IMR-90 (cell line): ENCODE results near the gene FBXL5. TPM values are rescaled to one million over a fixed set of nuclear protein-coding genes. Genes with fewer than 3 reads are reported as not detected.

Experiments used
- ATAC-seq: fragments of 200-7000 bp; cut with Tn5 transposase; 2 replicates; pipeline ENCODE4 v1.9.1; 2020; ENCODE audit warnings: low read depth, mild to moderate bottlenecking, moderate library complexity
- BruUV-seq: library from RNA; stranded (reverse); fragments of 400-500 nt; replicated peaks from 2 replicates; lab custom pipeline; 2021; lab: Mats Ljungman, UMichigan
- CTCF ChIA-PET: fragments of 300-600 bp; formaldehyde crosslinking; extraction: SDS; loops from one replicate; lab custom pipeline; 2021; ENCODE audit warnings: antibody characterized with exemption; lab: Yijun Ruan, JAX
- POLR2A ChIA-PET: fragments of 300-600 bp; sonication (Branson Sonifier 250); formaldehyde crosslinking; loops from one replicate; lab custom pipeline; 2022; ENCODE audit warnings: antibody characterized with exemption; ENCODE audit not compliant: unreplicated experiment; lab: Charles Lee
- DNase-seq: peaks from one replicate; pipeline ENCODE4 v3.0.0; 2013
- H2AFZ ChIP-seq: replicated peaks from 2 replicates; pipeline ENCODE3; 2013; ENCODE audit warnings: low read length, mild to moderate bottlenecking; ENCODE audit not compliant: poor library complexity
- H2AK5ac ChIP-seq: 2 replicates; pipeline ENCODE4 v1.6.1; 2013; ENCODE audit warnings: low read depth, low read length, inconsistent platforms
- H2AK9ac ChIP-seq: replicated peaks from 2 replicates; pipeline ENCODE3; 2013; ENCODE audit warnings: mild to moderate bottlenecking, low read depth, low read length, moderate library complexity; ENCODE audit not compliant: poor library complexity
- H2BK120ac ChIP-seq: 2 replicates; pipeline ENCODE4 v1.6.1; 2013; ENCODE audit warnings: low read depth, low read length, inconsistent platforms
- H2BK15ac ChIP-seq: 3 replicates; pipeline ENCODE4 v1.6.1; 2013; ENCODE audit warnings: low read depth, low read length, inconsistent platforms
- H2BK20ac ChIP-seq: 2 replicates; pipeline ENCODE4 v1.6.1; 2013; ENCODE audit warnings: low read depth, mild to moderate bottlenecking, inconsistent platforms, low read length, moderate library complexity
- H2BK5ac ChIP-seq: 2 replicates; pipeline ENCODE4 v1.6.1; 2013; ENCODE audit warnings: mild to moderate bottlenecking, low read depth, low read length, inconsistent platforms; ENCODE audit not compliant: poor library complexity, severe bottlenecking
- H3K14ac ChIP-seq: replicated peaks from 2 replicates; pipeline ENCODE4 v1.6.1; 2013; ENCODE audit warnings: low read depth, low read length, inconsistent platforms
- H3K18ac ChIP-seq: 2 replicates; pipeline ENCODE4 v1.6.1; 2013; ENCODE audit warnings: low read depth, low read length, control low read depth
- H3K23ac ChIP-seq: 2 replicates; pipeline ENCODE4 v1.6.1; 2013; ENCODE audit warnings: low read depth, low read length, inconsistent platforms
- H3K27ac ChIP-seq: 2 replicates; pipeline ENCODE4 v1.5.1; 2013; ENCODE audit warnings: mild to moderate bottlenecking, control low read depth, low read length; ENCODE audit not compliant: insufficient read depth
- H3K27me3 ChIP-seq: 2 replicates; pipeline ENCODE4 v1.6.1; 2013; ENCODE audit warnings: low read length; ENCODE audit not compliant: control insufficient read depth, insufficient read depth
- H3K36me3 ChIP-seq: 2 replicates; pipeline ENCODE4 v1.6.1; 2013; ENCODE audit warnings: low read length, mixed read lengths; ENCODE audit not compliant: control insufficient read depth, insufficient read depth
- H3K4ac ChIP-seq: 2 replicates; pipeline ENCODE4 v1.6.1; 2013; ENCODE audit warnings: low read depth, low read length, inconsistent platforms
- H3K4me1 ChIP-seq: 2 replicates; pipeline ENCODE4 v1.6.1; 2013; ENCODE audit warnings: low read length, mixed read lengths; ENCODE audit not compliant: control insufficient read depth, insufficient read depth
- H3K4me2 ChIP-seq: 2 replicates; pipeline ENCODE4 v1.6.1; 2013; ENCODE audit warnings: low read depth, mild to moderate bottlenecking, control low read depth, low read length, moderate library complexity
- H3K4me3 ChIP-seq: 2 replicates; pipeline ENCODE4 v1.5.1; 2013; ENCODE audit warnings: low read depth, mild to moderate bottlenecking, control low read depth, low read length, moderate library complexity; ENCODE audit not compliant: insufficient read depth
- H3K56ac ChIP-seq: 2 replicates; pipeline ENCODE4 v1.6.1; 2013; ENCODE audit warnings: low read length, inconsistent platforms; ENCODE audit not compliant: insufficient read depth; ENCODE audit errors: extremely low read depth
- H3K79me1 ChIP-seq, 2 experiments: 2 replicates each; pipeline ENCODE4 v1.6.1; 2013; ENCODE audit warnings: low read length in 2 of 2, inconsistent platforms in 1 of 2, low read depth in 1 of 2
- H3K9ac ChIP-seq: 2 replicates; pipeline ENCODE4 v1.6.1; 2013; ENCODE audit warnings: low read depth, low read length, control low read depth
- H3K9me1 ChIP-seq: 2 replicates; pipeline ENCODE4 v1.6.1; 2013; ENCODE audit warnings: low read length, inconsistent platforms; ENCODE audit not compliant: insufficient read depth
- H3K9me3 ChIP-seq: 2 replicates; pipeline ENCODE4 v1.6.1; 2013; ENCODE audit warnings: low read length; ENCODE audit not compliant: control insufficient read depth, insufficient read depth
- H4K20me1 ChIP-seq: 2 replicates; pipeline ENCODE4 v1.6.1; 2013; ENCODE audit warnings: low read length, inconsistent platforms; ENCODE audit not compliant: insufficient read depth
- H4K5ac ChIP-seq: 2 replicates; pipeline ENCODE4 v1.6.1; 2013; ENCODE audit warnings: mild to moderate bottlenecking, low read depth, low read length, control low read depth
- H4K8ac ChIP-seq, 2 experiments: 2 replicates each; pipeline ENCODE4 v1.6.1; 2013; ENCODE audit warnings: low read depth in 2 of 2, low read length in 2 of 2, control low read depth in 1 of 2, inconsistent platforms in 1 of 2
- H4K91ac ChIP-seq: 2 replicates; pipeline ENCODE4 v1.6.1; 2013; ENCODE audit warnings: low read depth, low read length, inconsistent platforms; ENCODE audit not compliant: insufficient read depth
- BHLHE40 ChIP-seq: fragments of 150-350 bp; IDR thresholded peaks from 2 replicates; pipeline ENCODE4 v1.6.1; 2016; ENCODE audit warnings: mild to moderate bottlenecking, low read depth, low read length
- CEBPB ChIP-seq: IDR thresholded peaks from 2 replicates; pipeline ENCODE4 v1.6.1; 2012; ENCODE audit warnings: low read depth, low read length, improper control_type of control experiment
- CHD1 ChIP-seq: IDR thresholded peaks from 2 replicates; pipeline ENCODE4 v1.6.1; 2012; ENCODE audit warnings: low read depth, low read length, improper control_type of control experiment
- FOS ChIP-seq: fragments of 150-350 bp; IDR thresholded peaks from 2 replicates; pipeline ENCODE4 v1.6.1; 2016; ENCODE audit warnings: low read depth, low read length
- MAFK ChIP-seq: IDR thresholded peaks from 2 replicates; pipeline ENCODE4 v1.6.1; 2012; ENCODE audit warnings: low read depth, low read length, improper control_type of control experiment
- MAZ ChIP-seq: IDR thresholded peaks from 2 replicates; pipeline ENCODE4 v1.6.1; 2012; ENCODE audit warnings: low read depth, mild to moderate bottlenecking, low read length, improper control_type of control experiment, moderate library complexity, borderline replicate concordance
- MXI1 ChIP-seq: IDR thresholded peaks from 2 replicates; pipeline ENCODE4 v1.6.1; 2012; ENCODE audit warnings: low read depth, mild to moderate bottlenecking, low read length, moderate library complexity, borderline replicate concordance
- NFE2L2 ChIP-seq: fragments of 150-350 bp; IDR thresholded peaks from 2 replicates; pipeline ENCODE4 v1.6.1; 2016; ENCODE audit warnings: low read depth, mild to moderate bottlenecking, low read length
- POLR2A ChIP-seq: IDR thresholded peaks from 2 replicates; pipeline ENCODE4 v1.6.1; 2012; ENCODE audit warnings: mild to moderate bottlenecking, low read depth, low read length
- RAD21 ChIP-seq: IDR thresholded peaks from 2 replicates; pipeline ENCODE4 v1.6.1; 2012; ENCODE audit warnings: low read length, improper control_type of control experiment
- RCOR1 ChIP-seq: IDR thresholded peaks from 2 replicates; pipeline ENCODE4 v1.6.1; 2012; ENCODE audit warnings: mild to moderate bottlenecking, low read length, improper control_type of control experiment; ENCODE audit not compliant: insufficient replicate concordance
- RFX5 ChIP-seq: IDR thresholded peaks from 2 replicates; pipeline ENCODE4 v1.8.0; 2012; ENCODE audit warnings: low read depth, mild to moderate bottlenecking, low read length, moderate library complexity
- SMC3 ChIP-seq: fragments of 150-350 bp; IDR thresholded peaks from 2 replicates; pipeline ENCODE4 v1.6.1; 2016; ENCODE audit warnings: low read depth, mild to moderate bottlenecking, antibody characterized with exemption, low read length, moderate library complexity
- WGBS, 2 experiments: methylation state at CpG; one replicate each; pipeline versions ENCODE4 v1.1.5 to v1.1.7; 2013; ENCODE audit warnings: missing lambda C conversion rate in 2 of 2; ENCODE audit not compliant: insufficient read length in 1 of 2; ENCODE audit errors: extremely low coverage in 2 of 2; 5-methylcytosine and 5-hydroxymethylcytosine counted together
- dilution Hi-C: fragments of 300-500 bp; cut with HindIII; formaldehyde crosslinking; loops from one replicate; pipeline ENCODE4 v1.14.3; 2018; ENCODE audit warnings: low sequenced_read_pairs; ENCODE audit not compliant: unreplicated experiment
- in situ Hi-C: fragments of 300-500 bp; cut with MboI; formaldehyde crosslinking; loops from 3 replicates; pipeline ENCODE4 v1.14.3; 2019; ENCODE audit warnings: low sequenced_read_pairs, inconsistent platforms, mixed read lengths
- intact Hi-C: fragments of 100-400 bp; cut with micrococcal nuclease; formaldehyde crosslinking; loops from 2 replicates; pipeline ENCODE4 v1.10.0; 2022
- polyA plus RNA-seq, 3 experiments: library from polyadenylated mRNA; depleted of rRNA; stranded (reverse); fragments of >200 nt; gene quantifications; 2 replicates each; pipeline ENCODE4 v1.2.3, GENCODE V29; 2012; ENCODE audit warnings: low replicate concordance in 1 of 3
- total RNA-seq: library from RNA; depleted of rRNA; stranded (reverse); fragments of >200 nt; gene quantifications from 2 replicates; pipeline ENCODE4 v1.2.3, GENCODE V29; 2012
- TF ChIP-seq, protein P1 (sequence below): fragments of 150-350 bp; IDR thresholded peaks from 2 replicates; pipeline ENCODE4 v1.6.1; 2016; ENCODE audit warnings: low read depth, mild to moderate bottlenecking, low read length, moderate library complexity, borderline replicate concordance
- TF ChIP-seq, protein P2 (sequence below): conservative IDR thresholded peaks from 2 replicates; pipeline ENCODE4 v1.5.1; 2012; ENCODE audit warnings: mild to moderate bottlenecking, low read depth, low read length, improper control_type of control experiment
- TF ChIP-seq, protein P3 (sequence below): fragments of 150-350 bp; IDR thresholded peaks from 2 replicates; pipeline ENCODE4 v1.6.1; 2017; ENCODE audit warnings: mild to moderate bottlenecking, antibody characterized with exemption, low read length, low read depth

Gene FBXL5
- total and polyA plus RNA-seq, 2 of the 4 experiments (the other 2 are of a cell fraction) = 20.3 to 62.6 TPM

GRCh38 chr4:15658781-15659180, 3.6 kb upstream of the FBXL5 start:
- intact Hi-C loops = no loop called here

More at GRCh38 chr4:15658781-15659180, 3.6 kb upstream of the FBXL5 start:
- H2AK5ac ChIP-seq = no peak overlapping the region
- DNase-seq (no peak), ATAC-seq (no peak)
- H4K20me1 ChIP-seq = peaks cover 2% of the 10 kb centered on the region; the same call in 1 of the 2 replicates
- H3K4me2 ChIP-seq = no peak overlapping the region
- in situ Hi-C loops = no loop called here
- TF ChIP-seq, protein P1, sequence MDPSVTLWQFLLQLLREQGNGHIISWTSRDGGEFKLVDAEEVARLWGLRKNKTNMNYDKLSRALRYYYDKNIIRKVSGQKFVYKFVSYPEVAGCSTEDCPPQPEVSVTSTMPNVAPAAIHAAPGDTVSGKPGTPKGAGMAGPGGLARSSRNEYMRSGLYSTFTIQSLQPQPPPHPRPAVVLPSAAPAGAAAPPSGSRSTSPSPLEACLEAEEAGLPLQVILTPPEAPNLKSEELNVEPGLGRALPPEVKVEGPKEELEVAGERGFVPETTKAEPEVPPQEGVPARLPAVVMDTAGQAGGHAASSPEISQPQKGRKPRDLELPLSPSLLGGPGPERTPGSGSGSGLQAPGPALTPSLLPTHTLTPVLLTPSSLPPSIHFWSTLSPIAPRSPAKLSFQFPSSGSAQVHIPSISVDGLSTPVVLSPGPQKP = no peak
- TF ChIP-seq POLR2A (no peak), FOS (no peak), BHLHE40 (no peak), SMC3 (no peak), RCOR1 (no peak), CEBPB (no peak), NFE2L2 (no peak), MXI1 (no peak), MAFK (no peak), RAD21 (no peak), CHD1 (no peak), RFX5 (no peak), MAZ (no peak)
- TF ChIP-seq, protein P2, sequence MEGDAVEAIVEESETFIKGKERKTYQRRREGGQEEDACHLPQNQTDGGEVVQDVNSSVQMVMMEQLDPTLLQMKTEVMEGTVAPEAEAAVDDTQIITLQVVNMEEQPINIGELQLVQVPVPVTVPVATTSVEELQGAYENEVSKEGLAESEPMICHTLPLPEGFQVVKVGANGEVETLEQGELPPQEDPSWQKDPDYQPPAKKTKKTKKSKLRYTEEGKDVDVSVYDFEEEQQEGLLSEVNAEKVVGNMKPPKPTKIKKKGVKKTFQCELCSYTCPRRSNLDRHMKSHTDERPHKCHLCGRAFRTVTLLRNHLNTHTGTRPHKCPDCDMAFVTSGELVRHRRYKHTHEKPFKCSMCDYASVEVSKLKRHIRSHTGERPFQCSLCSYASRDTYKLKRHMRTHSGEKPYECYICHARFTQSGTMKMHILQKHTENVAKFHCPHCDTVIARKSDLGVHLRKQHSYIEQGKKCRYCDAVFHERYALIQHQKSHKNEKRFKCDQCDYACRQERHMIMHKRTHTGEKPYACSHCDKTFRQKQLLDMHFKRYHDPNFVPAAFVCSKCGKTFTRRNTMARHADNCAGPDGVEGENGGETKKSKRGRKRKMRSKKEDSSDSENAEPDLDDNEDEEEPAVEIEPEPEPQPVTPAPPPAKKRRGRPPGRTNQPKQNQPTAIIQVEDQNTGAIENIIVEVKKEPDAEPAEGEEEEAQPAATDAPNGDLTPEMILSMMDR = no peak
- TF ChIP-seq, protein P3, sequence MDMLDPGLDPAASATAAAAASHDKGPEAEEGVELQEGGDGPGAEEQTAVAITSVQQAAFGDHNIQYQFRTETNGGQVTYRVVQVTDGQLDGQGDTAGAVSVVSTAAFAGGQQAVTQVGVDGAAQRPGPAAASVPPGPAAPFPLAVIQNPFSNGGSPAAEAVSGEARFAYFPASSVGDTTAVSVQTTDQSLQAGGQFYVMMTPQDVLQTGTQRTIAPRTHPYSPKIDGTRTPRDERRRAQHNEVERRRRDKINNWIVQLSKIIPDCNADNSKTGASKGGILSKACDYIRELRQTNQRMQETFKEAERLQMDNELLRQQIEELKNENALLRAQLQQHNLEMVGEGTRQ = no peak
- no TSS peak for BruUV-seq
- no peak overlapping the region for H2BK120ac ChIP-seq
- H3K18ac ChIP-seq = no peak overlapping the region
- no peak overlapping the region for H3K27ac ChIP-seq
- peaks cover 17% of the 10 kb centered on the region for H3K4me1 ChIP-seq
- no peak overlapping the region for H3K4ac ChIP-seq
- H2BK15ac ChIP-seq = no peak overlapping the region
- no peak overlapping the region for H2AK9ac ChIP-seq
- no peak overlapping the region for H3K56ac ChIP-seq
- no peak overlapping the region for H3K14ac ChIP-seq
- no peak overlapping the region for H3K23ac ChIP-seq
- H3K9me1 ChIP-seq = no peaks in the 10 kb centered on the region
- no peak overlapping the region for H2AFZ ChIP-seq
- no peak overlapping the region for H3K4me3 ChIP-seq
- no CpG with 5 or more reads among the region's 2 CpGs for WGBS, 2 experiments
- H4K5ac ChIP-seq = no peak overlapping the region
- POLR2A ChIA-PET = no interaction called here
- no peak overlapping the region for H3K9ac ChIP-seq
- CTCF ChIA-PET = no interaction called here
- H2BK5ac ChIP-seq = no peak overlapping the region
- dilution Hi-C loops = no loop called here
- H3K9me3 ChIP-seq = no peaks in the 10 kb centered on the region
- H4K8ac ChIP-seq = no peak overlapping the region
- H2BK20ac ChIP-seq = no peak overlapping the region
- H4K91ac ChIP-seq = no peak overlapping the region
- peaks cover 7 to 23% of the 10 kb centered on the region in 2 experiments; a peak in 3 of 4 replicates for H3K79me1 ChIP-seq
- H3K27me3 ChIP-seq = no peaks in the 10 kb centered on the region
- no peaks in the 10 kb centered on the region for H3K36me3 ChIP-seq
